ENCODE measurements around the gene NMT1. TPM values are rescaled to one million over a fixed set of nuclear protein-coding genes. Genes with fewer than 3 reads are reported as not detected.

The NMT1 gene
- total and polyA plus RNA-seq, 2 of the 13 experiments (the other 11 are each of a cell fraction or from before 2014, with no cell fraction given) = 75.7 to 142 TPM

DNA sequence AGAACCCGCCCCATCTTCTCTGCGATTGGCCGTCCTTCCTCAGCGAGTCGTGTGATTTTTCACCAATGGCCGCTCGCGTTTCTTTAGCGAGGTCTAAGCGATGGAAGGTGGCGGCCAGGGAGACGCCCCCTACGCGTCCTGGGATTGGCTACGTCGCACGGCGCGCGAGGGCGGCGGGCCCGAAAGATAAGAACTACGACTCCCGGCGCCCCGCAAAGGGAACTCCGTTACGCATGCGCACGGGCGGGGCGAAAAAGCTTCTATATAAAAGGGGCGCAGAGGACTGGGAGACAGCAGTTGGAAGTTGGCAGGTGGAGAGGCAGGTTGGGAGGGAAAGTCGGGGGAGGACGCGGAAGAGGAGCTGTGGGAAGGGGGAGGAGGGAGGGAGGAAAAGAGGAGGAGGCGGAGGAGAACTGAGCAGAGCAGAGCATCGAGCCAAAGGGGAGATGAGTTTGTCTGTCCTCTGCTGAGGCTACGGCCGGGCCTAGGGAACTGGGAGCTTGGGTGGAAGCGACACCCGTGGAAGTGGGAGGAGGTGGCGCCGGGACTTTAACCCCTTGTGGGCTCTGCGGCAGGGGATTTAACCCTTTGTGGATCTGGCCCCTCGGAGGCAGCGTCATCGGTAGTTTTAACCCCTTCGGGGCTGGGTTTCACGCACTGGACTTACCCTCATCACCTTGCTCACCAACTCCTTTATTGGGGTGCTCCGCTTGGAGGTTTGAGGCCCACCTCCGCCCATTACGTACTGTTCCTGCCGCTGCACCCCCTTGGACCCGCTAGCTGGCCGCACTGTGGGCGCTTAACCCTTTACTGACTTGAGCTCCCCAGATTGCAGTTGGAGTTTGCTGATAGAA, 87.3 kb downstream of the NMT1 start, which contains the start of gene HEXIM1 (continued):
- TF ChIP-seq, protein P1, sequence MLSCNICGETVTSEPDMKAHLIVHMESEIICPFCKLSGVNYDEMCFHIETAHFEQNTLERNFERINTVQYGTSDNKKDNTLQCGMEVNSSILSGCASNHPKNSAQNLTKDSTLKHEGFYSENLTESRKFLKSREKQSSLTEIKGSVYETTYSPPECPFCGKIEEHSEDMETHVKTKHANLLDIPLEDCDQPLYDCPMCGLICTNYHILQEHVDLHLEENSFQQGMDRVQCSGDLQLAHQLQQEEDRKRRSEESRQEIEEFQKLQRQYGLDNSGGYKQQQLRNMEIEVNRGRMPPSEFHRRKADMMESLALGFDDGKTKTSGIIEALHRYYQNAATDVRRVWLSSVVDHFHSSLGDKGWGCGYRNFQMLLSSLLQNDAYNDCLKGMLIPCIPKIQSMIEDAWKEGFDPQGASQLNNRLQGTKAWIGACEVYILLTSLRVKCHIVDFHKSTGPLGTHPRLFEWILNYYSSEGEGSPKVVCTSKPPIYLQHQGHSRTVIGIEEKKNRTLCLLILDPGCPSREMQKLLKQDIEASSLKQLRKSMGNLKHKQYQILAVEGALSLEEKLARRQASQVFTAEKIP (CRISPR knock-in tag; IDR thresholded peaks at IDR 0.05; ENCODE audit: borderline replicate concordance) = no peak
- TF ChIP-seq SALL2 (CRISPR knock-in tag; IDR thresholded peaks at IDR 0.05) (peak; percentile 88; the same call in 1 of the 2 replicates), RARA (CRISPR knock-in tag; IDR thresholded peaks at IDR 0.05) (peak; percentile 58), HOXA3 (CRISPR knock-in tag; IDR thresholded peaks at IDR 0.05) (no peak; the same call in 1 of the 2 replicates), DMAP1 (CRISPR knock-in tag; IDR thresholded peaks at IDR 0.05) (no peak), NBN (conservative IDR thresholded peaks at IDR 0.05) (peak; percentile 98), ATF7-NPFF (CRISPR knock-in tag; IDR thresholded peaks at IDR 0.05; ENCODE audit: low read depth) (peak; percentile 97), ZNF232 (CRISPR knock-in tag; IDR thresholded peaks at IDR 0.05; ENCODE audit: borderline replicate concordance) (peak; percentile 91; the same call in 1 of the 2 replicates), NFKBIZ (CRISPR knock-in tag; IDR thresholded peaks at IDR 0.05) (peak; percentile 85), ZNF3 (CRISPR knock-in tag; IDR thresholded peaks at IDR 0.05) (no peak; the same call in 1 of the 2 replicates)
- TF ChIP-seq, protein P2, sequence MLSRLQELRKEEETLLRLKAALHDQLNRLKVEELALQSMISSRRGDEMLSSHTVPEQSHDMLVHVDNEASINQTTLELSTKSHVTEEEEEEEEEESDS (CRISPR knock-in tag; IDR thresholded peaks at IDR 0.05; ENCODE audit: borderline replicate concordance) = peak; percentile 74
- TF ChIP-seq, protein P3, sequence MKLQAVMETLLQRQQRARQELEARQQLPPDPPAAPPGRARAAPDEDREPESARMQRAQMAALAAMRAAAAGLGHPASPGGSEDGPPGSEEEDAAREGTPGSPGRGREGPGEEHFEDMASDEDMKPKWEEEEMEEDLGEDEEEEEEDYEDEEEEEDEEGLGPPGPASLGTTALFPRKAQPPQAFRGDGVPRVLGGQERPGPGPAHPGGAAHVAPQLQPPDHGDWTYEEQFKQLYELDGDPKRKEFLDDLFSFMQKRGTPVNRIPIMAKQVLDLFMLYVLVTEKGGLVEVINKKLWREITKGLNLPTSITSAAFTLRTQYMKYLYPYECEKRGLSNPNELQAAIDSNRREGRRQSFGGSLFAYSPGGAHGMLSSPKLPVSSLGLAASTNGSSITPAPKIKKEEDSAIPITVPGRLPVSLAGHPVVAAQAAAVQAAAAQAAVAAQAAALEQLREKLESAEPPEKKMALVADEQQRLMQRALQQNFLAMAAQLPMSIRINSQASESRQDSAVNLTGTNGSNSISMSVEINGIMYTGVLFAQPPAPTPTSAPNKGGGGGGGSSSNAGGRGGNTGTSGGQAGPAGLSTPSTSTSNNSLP (IDR thresholded peaks at IDR 0.05; ENCODE audit: low read depth, low read length) = peak; percentile 26; the same call in 1 of the 2 replicates
- TF ChIP-seq, protein P4, sequence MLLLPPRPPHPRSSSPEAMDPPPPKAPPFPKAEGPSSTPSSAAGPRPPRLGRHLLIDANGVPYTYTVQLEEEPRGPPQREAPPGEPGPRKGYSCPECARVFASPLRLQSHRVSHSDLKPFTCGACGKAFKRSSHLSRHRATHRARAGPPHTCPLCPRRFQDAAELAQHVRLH (CRISPR knock-in tag; IDR thresholded peaks at IDR 0.05; ENCODE audit: borderline replicate concordance, low read depth) = peak; percentile 98
- TF ChIP-seq, protein P5, sequence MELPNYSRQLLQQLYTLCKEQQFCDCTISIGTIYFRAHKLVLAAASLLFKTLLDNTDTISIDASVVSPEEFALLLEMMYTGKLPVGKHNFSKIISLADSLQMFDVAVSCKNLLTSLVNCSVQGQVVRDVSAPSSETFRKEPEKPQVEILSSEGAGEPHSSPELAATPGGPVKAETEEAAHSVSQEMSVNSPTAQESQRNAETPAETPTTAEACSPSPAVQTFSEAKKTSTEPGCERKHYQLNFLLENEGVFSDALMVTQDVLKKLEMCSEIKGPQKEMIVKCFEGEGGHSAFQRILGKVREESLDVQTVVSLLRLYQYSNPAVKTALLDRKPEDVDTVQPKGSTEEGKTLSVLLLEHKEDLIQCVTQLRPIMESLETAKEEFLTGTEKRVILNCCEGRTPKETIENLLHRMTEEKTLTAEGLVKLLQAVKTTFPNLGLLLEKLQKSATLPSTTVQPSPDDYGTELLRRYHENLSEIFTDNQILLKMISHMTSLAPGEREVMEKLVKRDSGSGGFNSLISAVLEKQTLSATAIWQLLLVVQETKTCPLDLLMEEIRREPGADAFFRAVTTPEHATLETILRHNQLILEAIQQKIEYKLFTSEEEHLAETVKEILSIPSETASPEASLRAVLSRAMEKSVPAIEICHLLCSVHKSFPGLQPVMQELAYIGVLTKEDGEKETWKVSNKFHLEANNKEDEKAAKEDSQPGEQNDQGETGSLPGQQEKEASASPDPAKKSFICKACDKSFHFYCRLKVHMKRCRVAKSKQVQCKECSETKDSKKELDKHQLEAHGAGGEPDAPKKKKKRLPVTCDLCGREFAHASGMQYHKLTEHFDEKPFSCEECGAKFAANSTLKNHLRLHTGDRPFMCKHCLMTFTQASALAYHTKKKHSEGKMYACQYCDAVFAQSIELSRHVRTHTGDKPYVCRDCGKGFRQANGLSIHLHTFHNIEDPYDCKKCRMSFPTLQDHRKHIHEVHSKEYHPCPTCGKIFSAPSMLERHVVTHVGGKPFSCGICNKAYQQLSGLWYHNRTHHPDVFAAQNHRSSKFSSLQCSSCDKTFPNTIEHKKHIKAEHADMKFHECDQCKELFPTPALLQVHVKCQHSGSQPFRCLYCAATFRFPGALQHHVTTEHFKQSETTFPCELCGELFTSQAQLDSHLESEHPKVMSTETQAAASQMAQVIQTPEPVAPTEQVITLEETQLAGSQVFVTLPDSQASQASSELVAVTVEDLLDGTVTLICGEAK (IDR thresholded peaks at IDR 0.05) = no peak
- TF ChIP-seq, protein P5 (CRISPR knock-in tag; IDR thresholded peaks at IDR 0.05) = peak; percentile 90

All from HepG2 (cell line).